ENCODE measurements around the gene TTPAL.

DNA sequence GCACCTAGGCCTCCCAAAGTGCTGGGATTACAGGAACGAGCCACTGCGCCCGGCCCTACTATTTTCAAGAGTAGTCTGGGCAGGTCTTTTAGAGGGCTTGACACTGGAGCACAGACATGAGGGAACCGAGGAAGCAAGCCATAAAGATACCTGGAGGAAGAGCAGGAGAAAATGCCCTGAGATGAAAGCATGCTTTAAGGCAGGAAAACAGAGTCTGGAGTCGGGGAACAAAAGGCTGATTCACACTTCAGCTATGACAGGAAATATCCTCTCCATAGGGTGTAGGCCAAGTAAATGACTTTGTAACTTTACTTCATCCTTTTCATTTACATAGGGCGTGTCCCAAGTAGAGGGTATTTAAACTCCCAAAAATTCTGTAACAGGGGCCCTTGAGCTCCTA is 50.5 kb downstream of the TTPAL start:
- no peak for TF ChIP-seq CTCF (IDR thresholded peaks at IDR 0.05)
- no peak for TF ChIP-seq POLR2A (IDR thresholded peaks at IDR 0.05; ENCODE audit: low read depth)
- no peak for TF ChIP-seq EP300 (IDR thresholded peaks at IDR 0.05)
- TF ChIP-seq POLR2AphosphoS5 (IDR thresholded peaks at IDR 0.05) = no peak

Data from esophagus muscularis mucosa (tissue), 4 donors.